ENCODE data around the gene CRHR2. TPM values are rescaled to one million over a fixed set of nuclear protein-coding genes. Genes with fewer than 3 reads are reported as not detected.
"Not testable (repeated sequence)": the region's sequence is repeated elsewhere in the genome, so short reads cannot be mapped to it uniquely, and the experiment has no call there.

The CRHR2 gene
- total RNA-seq, 1 experiment from 2014 or later, result 0.22 TPM

- Mint-ChIP-seq H3K27ac (peak overlapping the region; percentile 86), H3K4me3 (peak overlapping the region; percentile 79), H3K4me1 (peaks cover 24% of the 10 kb centered on the region)
- TF ChIP-seq, protein P1, sequence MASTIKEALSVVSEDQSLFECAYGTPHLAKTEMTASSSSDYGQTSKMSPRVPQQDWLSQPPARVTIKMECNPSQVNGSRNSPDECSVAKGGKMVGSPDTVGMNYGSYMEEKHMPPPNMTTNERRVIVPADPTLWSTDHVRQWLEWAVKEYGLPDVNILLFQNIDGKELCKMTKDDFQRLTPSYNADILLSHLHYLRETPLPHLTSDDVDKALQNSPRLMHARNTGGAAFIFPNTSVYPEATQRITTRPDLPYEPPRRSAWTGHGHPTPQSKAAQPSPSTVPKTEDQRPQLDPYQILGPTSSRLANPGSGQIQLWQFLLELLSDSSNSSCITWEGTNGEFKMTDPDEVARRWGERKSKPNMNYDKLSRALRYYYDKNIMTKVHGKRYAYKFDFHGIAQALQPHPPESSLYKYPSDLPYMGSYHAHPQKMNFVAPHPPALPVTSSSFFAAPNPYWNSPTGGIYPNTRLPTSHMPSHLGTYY (CRISPR knock-in tag; IDR thresholded peaks at IDR 0.05), result 0 out of 2 replicates have a peak, but pooled peaks have one; percentile 52
- 0 out of 2 replicates have a peak, but pooled peaks have one; percentile 38 for TF ChIP-seq ZNF425 (CRISPR knock-in tag; conservative IDR thresholded peaks at IDR 0.05)
- 0 out of 2 replicates have a peak, but pooled peaks have one; percentile 53 for TF ChIP-seq PRRX2 (CRISPR knock-in tag; IDR thresholded peaks at IDR 0.05)
- TF ChIP-seq ZNF532 (CRISPR knock-in tag; IDR thresholded peaks at IDR 0.05; ENCODE audit: borderline replicate concordance), result peak; percentile 7; the same call in 1 of the 2 replicates
- DNase-seq (ENCODE audit: low spot score); H3K9me3 Mint-ChIP-seq; H3K36me3 Mint-ChIP-seq; ATAC-seq; POLR2A ChIA-PET; H3K27me3 Mint-ChIP-seq (ENCODE audit: low read depth): not testable (repeated sequence)
- CTCF ChIA-PET, result interaction anchor here (1.2 kb wide), 1 partner anchor 40 kb away, joined by 5 read pairs; the partner anchor contains the start of gene CRHR2
Measured at GRCh38 chr7:30642322-30642721, 39.9 kb downstream of the CRHR2 start.

DNA sequence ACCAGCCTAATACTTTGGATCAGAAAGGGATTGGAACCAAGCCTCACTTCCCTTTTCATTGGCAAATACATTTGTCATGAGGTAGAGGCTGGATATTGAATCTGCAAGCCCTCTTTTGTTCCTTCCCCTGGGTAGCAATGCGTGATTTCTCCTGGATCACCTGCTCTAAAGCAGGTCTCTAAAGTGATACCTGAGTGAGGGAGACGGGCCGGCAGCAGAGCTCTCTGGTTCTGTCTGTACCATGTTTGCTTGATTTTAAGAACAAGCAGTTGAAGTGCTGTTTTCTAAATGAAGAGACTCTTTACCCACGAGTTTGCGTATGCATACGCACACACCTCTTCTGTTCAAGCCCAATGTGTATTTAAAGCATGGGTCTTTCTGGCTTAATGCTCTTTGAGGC lies 46.5 kb downstream of the CRHR2 start:
- Mint-ChIP-seq H3K4me3 (no peak overlapping the region), H3K27me3 (ENCODE audit: low read depth) (no peaks in the 10 kb centered on the region), H3K9me3 (no peaks in the 10 kb centered on the region), H3K4me1 (no peaks in the 10 kb centered on the region), H3K36me3 (peaks cover 51% of the 10 kb centered on the region), H3K27ac (no peak overlapping the region)
- ATAC-seq (no peak), DNase-seq (ENCODE audit: low spot score) (no peak)
- ChIA-PET POLR2A (interaction anchor here (0.6 kb wide), 1 partner anchor 367 kb away, joined by 3 read pairs; no protein-coding TSS in a partner anchor), CTCF (no interaction called here)
- TF ChIP-seq, protein P2, sequence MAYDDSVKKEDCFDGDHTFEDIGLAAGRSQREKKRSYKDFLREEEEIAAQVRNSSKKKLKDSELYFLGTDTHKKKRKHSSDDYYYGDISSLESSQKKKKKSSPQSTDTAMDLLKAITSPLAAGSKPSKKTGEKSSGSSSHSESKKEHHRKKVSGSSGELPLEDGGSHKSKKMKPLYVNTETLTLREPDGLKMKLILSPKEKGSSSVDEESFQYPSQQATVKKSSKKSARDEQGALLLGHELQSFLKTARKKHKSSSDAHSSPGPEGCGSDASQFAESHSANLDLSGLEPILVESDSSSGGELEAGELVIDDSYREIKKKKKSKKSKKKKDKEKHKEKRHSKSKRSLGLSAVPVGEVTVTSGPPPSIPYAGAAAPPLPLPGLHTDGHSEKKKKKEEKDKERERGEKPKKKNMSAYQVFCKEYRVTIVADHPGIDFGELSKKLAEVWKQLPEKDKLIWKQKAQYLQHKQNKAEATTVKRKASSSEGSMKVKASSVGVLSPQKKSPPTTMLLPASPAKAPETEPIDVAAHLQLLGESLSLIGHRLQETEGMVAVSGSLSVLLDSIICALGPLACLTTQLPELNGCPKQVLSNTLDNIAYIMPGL (CRISPR knock-in tag; IDR thresholded peaks at IDR 0.05), result no peak
- TF ChIP-seq EMX1 (CRISPR knock-in tag; IDR thresholded peaks at IDR 0.05) (no peak), RORB (CRISPR knock-in tag; IDR thresholded peaks at IDR 0.05) (no peak), E2F5 (CRISPR knock-in tag; IDR thresholded peaks at IDR 0.05) (no peak), ZNF317 (CRISPR knock-in tag; IDR thresholded peaks at IDR 0.05; ENCODE audit: borderline replicate concordance, low read depth) (no peak)
- TF ChIP-seq, protein P3, sequence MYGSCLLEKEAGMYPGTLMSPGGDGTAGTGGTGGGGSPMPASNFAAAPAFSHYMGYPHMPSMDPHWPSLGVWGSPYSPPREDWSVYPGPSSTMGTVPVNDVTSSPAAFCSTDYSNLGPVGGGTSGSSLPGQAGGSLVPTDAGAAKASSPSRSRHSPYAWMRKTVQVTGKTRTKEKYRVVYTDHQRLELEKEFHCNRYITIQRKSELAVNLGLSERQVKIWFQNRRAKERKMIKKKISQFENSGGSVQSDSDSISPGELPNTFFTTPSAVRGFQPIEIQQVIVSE (CRISPR knock-in tag; IDR thresholded peaks at IDR 0.05; ENCODE audit: borderline replicate concordance), result no peak
- TF ChIP-seq, protein P1 (CRISPR knock-in tag; IDR thresholded peaks at IDR 0.05), result no peak
